Measurements from ENCODE around the gene STX11.
"Not testable (repeated sequence)": the region's sequence is repeated elsewhere in the genome, so short reads cannot be mapped to it uniquely, and the experiment has no call there.

DNA sequence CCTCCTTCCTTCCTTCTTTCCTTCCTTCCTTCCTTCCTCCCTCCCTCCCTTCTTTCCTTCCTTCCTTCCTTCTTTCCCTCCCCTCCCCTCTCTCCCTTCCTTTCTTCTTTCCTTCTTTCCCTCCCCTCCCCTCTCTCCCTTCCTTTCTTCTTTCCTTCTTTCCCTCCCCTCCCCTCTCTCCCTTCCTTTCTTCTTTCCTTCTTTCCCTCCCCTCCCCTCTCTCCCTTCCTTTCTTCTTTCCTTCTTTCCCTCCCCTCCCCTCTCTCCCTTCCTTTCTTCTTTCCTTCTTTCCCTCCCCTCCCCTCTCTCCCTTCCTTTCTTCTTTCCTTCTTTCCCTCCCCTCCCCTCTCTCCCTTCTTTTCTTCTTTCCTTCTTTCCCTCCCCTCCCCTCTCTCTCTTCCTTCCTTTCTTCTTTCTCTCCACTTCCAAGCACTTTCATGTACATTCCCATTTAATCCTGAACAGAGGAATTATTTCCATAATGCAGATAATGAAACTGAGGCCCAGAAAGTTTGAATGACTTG, 18.1 kb upstream of the STX11 start:
- TF ChIP-seq, protein P1, sequence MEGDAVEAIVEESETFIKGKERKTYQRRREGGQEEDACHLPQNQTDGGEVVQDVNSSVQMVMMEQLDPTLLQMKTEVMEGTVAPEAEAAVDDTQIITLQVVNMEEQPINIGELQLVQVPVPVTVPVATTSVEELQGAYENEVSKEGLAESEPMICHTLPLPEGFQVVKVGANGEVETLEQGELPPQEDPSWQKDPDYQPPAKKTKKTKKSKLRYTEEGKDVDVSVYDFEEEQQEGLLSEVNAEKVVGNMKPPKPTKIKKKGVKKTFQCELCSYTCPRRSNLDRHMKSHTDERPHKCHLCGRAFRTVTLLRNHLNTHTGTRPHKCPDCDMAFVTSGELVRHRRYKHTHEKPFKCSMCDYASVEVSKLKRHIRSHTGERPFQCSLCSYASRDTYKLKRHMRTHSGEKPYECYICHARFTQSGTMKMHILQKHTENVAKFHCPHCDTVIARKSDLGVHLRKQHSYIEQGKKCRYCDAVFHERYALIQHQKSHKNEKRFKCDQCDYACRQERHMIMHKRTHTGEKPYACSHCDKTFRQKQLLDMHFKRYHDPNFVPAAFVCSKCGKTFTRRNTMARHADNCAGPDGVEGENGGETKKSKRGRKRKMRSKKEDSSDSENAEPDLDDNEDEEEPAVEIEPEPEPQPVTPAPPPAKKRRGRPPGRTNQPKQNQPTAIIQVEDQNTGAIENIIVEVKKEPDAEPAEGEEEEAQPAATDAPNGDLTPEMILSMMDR (IDR thresholded peaks at IDR 0.05) = not testable (repeated sequence)
- TF ChIP-seq POLR2A (IDR thresholded peaks at IDR 0.05) = not testable (repeated sequence)
